SK-N-SH (cell line): ENCODE data around the gene NTRK2. TPM values are rescaled to one million over a fixed set of nuclear protein-coding genes. Genes with fewer than 3 reads are reported as not detected.

ENCODE experiments used
- CTCF ChIA-PET: fragments of 300-600, 350-600 bp; formaldehyde crosslinking; extraction: SDS; loops from one replicate; lab custom pipeline; 2021; lab: Yijun Ruan, JAX
- POLR2A ChIA-PET: fragments of 350-600 bp; sonication (Branson Sonifier 250); formaldehyde crosslinking; extraction: SDS; loops from one replicate; lab custom pipeline; 2020; ENCODE audit warnings: antibody characterized with exemption, inconsistent platforms; lab: Yijun Ruan, JAX
- DNase-seq: peaks from one replicate; pipeline ENCODE4 v3.0.0; 2012
- H2AFZ ChIP-seq: fragments of 200-600 bp; sonication (generic); 2 replicates; pipeline ENCODE4 v1.8.1; 2016; ENCODE audit warnings: antibody characterized with exemption, mild to moderate bottlenecking, low read depth
- H3F3A ChIP-seq: fragments of 200-600 bp; sonication (generic); replicated peaks from 2 replicates; pipeline ENCODE3; 2016; ENCODE audit warnings: antibody characterized with exemption, mild to moderate bottlenecking; ENCODE audit not compliant: insufficient read depth
- H3K27ac ChIP-seq, 2 experiments: fragments of 200-500 bp in 1 of 2; fragments of 200-600 bp in 1 of 2; sonication (Bioruptor generic) in 1 of 2; sonication (generic), shearing (Covaris generic) in 1 of 2; 2 replicates each; pipeline versions ENCODE4 v1.5.1 to v1.6.1; 2014 to 2016; ENCODE audit warnings: low read depth in 2 of 2, inconsistent platforms in 1 of 2, low read length in 1 of 2, mild to moderate bottlenecking in 1 of 2, mixed read lengths in 1 of 2
- H3K27me3 ChIP-seq: fragments of 200-600 bp; sonication (generic), shearing (Covaris generic); 2 replicates; pipeline ENCODE4 v1.6.1; 2016; ENCODE audit warnings: mixed run types; ENCODE audit not compliant: insufficient read depth
- H3K36me3 ChIP-seq, 2 experiments: fragments of 200-500 bp in 1 of 2; fragments of 200-600 bp in 1 of 2; sonication (Bioruptor generic) in 1 of 2; sonication (generic) in 1 of 2; replicated peaks in 1 of 2; 2 replicates each; pipeline versions ENCODE3 to v1.5.1; 2014 to 2016; ENCODE audit warnings: low read length in 1 of 2, mild to moderate bottlenecking in 1 of 2; ENCODE audit not compliant: insufficient read depth in 2 of 2, control insufficient read depth in 1 of 2
- H3K4me1 ChIP-seq, 2 experiments: fragments of 200-500 bp in 1 of 2; fragments of 200-600 bp in 1 of 2; sonication (Bioruptor generic) in 1 of 2; sonication (generic), shearing (Covaris generic) in 1 of 2; 2 replicates each; pipeline versions ENCODE4 v1.5.1 to v1.6.1; 2014 to 2016; ENCODE audit warnings: low read depth in 1 of 2, low read length in 1 of 2, mixed run types in 1 of 2; ENCODE audit not compliant: insufficient read depth in 2 of 2, control insufficient read depth in 1 of 2
- H3K4me2 ChIP-seq: fragments of 200-600 bp; sonication (generic), shearing (Covaris generic); 2 replicates; pipeline ENCODE4 v1.6.1; 2017; ENCODE audit warnings: mixed run types
- H3K4me3 ChIP-seq, 2 experiments: fragments of 200-500 bp in 1 of 2; fragments of 200-600 bp in 1 of 2; sonication (Bioruptor generic) in 1 of 2; sonication (generic), shearing (Covaris generic) in 1 of 2; 2 replicates each; pipeline versions ENCODE4 v1.5.1 to v1.8.1; 2014 to 2016; ENCODE audit warnings: low read depth in 2 of 2, inconsistent platforms in 1 of 2, low read length in 1 of 2, mild to moderate bottlenecking in 1 of 2, mixed read lengths in 1 of 2, moderate library complexity in 1 of 2
- H3K79me2 ChIP-seq: fragments of 200-600 bp; sonication (generic); 2 replicates; pipeline ENCODE4 v1.8.1; 2017; ENCODE audit warnings: mild to moderate bottlenecking; ENCODE audit not compliant: insufficient read depth
- H3K9ac ChIP-seq: fragments of 200-600 bp; sonication (generic); 2 replicates; pipeline ENCODE4 v1.6.1; 2017; ENCODE audit warnings: mixed run types
- H3K9me2 ChIP-seq: fragments of 200-600 bp; sonication (generic); 2 replicates; pipeline ENCODE4 v1.6.1; 2017; ENCODE audit warnings: mixed run types
- H3K9me3 ChIP-seq: fragments of 200-600 bp; sonication (generic); 2 replicates; pipeline ENCODE4 v1.6.1; 2017; ENCODE audit warnings: mixed run types, mild to moderate bottlenecking, moderate library complexity
- H4K20me1 ChIP-seq: fragments of 200-600 bp; sonication (generic); 2 replicates; pipeline ENCODE4 v1.6.1; 2017; ENCODE audit warnings: mild to moderate bottlenecking, mixed run types; ENCODE audit not compliant: insufficient read depth
- CTCF ChIP-seq: fragments of 200-600 bp; sonication (generic); IDR thresholded peaks from 2 replicates; pipeline ENCODE4 v1.6.1; 2017; ENCODE audit warnings: antibody characterized with exemption, mild to moderate bottlenecking, moderate library complexity
- EZH2phosphoT487 ChIP-seq: fragments of 200-600 bp; sonication (generic); IDR thresholded peaks from 2 replicates; pipeline ENCODE4 v1.6.1; 2017; ENCODE audit warnings: low read depth, mixed run types, mild to moderate bottlenecking, antibody characterized with exemption, moderate library complexity, borderline replicate concordance
- FOSL2 ChIP-seq: IDR thresholded peaks from 2 replicates; pipeline ENCODE4 v1.4.0; 2012; ENCODE audit warnings: low read depth, mild to moderate bottlenecking, moderate library complexity, borderline replicate concordance
- FOXJ3 ChIP-seq: sonication (generic); formaldehyde crosslinking; IDR thresholded peaks from 2 replicates; pipeline ENCODE4 v1.5.1; 2020; ENCODE audit warnings: mild to moderate bottlenecking, missing genetic modification reagents
- GATA2 ChIP-seq: sonication (generic); formaldehyde crosslinking; IDR thresholded peaks from 2 replicates; pipeline ENCODE4 v1.5.0; 2020; ENCODE audit warnings: mild to moderate bottlenecking, missing genetic modification reagents
- MXI1 ChIP-seq: IDR thresholded peaks from 2 replicates; pipeline ENCODE4 v1.6.1; 2012; ENCODE audit warnings: mild to moderate bottlenecking, low read depth, low read length, improper control_type of control experiment
- NRF1 ChIP-seq: IDR thresholded peaks from 2 replicates; pipeline ENCODE4 v1.6.1; 2012; ENCODE audit warnings: low read depth, mild to moderate bottlenecking, low read length
- REST ChIP-seq: IDR thresholded peaks from 2 replicates; pipeline ENCODE4 v1.6.1; 2012; ENCODE audit warnings: mild to moderate bottlenecking, low read depth, low read length, moderate library complexity
- TAF1 ChIP-seq: IDR thresholded peaks from 2 replicates; pipeline ENCODE4 v1.6.1; 2012; ENCODE audit warnings: low read depth, mild to moderate bottlenecking, low read length, moderate library complexity, borderline replicate concordance
- TCF12 ChIP-seq: IDR thresholded peaks from 2 replicates; pipeline ENCODE4 v1.4.0; 2012
- USF1 ChIP-seq: IDR thresholded peaks from 2 replicates; pipeline ENCODE4 v1.4.0; 2012; ENCODE audit warnings: low read depth, borderline replicate concordance
- ZBTB33 ChIP-seq: IDR thresholded peaks from 2 replicates; pipeline ENCODE4 v1.4.0; 2012; ENCODE audit warnings: low read depth, borderline replicate concordance
- WGBS: methylation state at CpG from one replicate; pipeline ENCODE4 v1.1.6; 2017; ENCODE audit warnings: low lambda C conversion rate; 5-methylcytosine and 5-hydroxymethylcytosine counted together
- polyA plus RNA-seq, 3 experiments: library from polyadenylated mRNA; depleted of rRNA; stranded (reverse); fragments of >200 nt; gene quantifications; 2 replicates each; pipeline ENCODE4 v1.2.3, GENCODE V29; 2012
- TF ChIP-seq, protein P1 (sequence below): fragments of 150-350 bp; IDR thresholded peaks from 2 replicates; pipeline ENCODE4 v1.6.1; 2017; ENCODE audit warnings: antibody characterized with exemption, low read length, low read depth, borderline replicate concordance

Gene NTRK2
- polyA plus RNA-seq, 1 of the 3 experiments (the other 2 are of a cell fraction) = 0.05 TPM

GRCh38 chr9:84919440-84919839 lies 249.9 kb downstream of the NTRK2 start:
- H3K4me1 ChIP-seq = no peaks in the 10 kb centered on the region
- no peaks in the 10 kb centered on the region for H3K79me2 ChIP-seq
- POLR2A ChIA-PET = no interaction called here
- no peak for DNase-seq
- no peak overlapping the region for H3K27ac ChIP-seq
- TF ChIP-seq USF1 (no peak), FOXJ3 (CRISPR knock-in tag) (no peak), FOSL2 (no peak), CTCF (no peak), REST (no peak), ZBTB33 (no peak), TCF12 (no peak), NRF1 (no peak), MXI1 (no peak), GATA2 (CRISPR knock-in tag) (no peak), TAF1 (no peak), EZH2phosphoT487 (no peak)
- TF ChIP-seq, protein P1, sequence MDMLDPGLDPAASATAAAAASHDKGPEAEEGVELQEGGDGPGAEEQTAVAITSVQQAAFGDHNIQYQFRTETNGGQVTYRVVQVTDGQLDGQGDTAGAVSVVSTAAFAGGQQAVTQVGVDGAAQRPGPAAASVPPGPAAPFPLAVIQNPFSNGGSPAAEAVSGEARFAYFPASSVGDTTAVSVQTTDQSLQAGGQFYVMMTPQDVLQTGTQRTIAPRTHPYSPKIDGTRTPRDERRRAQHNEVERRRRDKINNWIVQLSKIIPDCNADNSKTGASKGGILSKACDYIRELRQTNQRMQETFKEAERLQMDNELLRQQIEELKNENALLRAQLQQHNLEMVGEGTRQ = no peak
- TF ChIP-seq, all 33 proteins: peak for 0
- Histone ChIP-seq H3K36me3 (no peaks in the 10 kb centered on the region), H3K27me3 (no peaks in the 10 kb centered on the region; the same call in 1 of the 2 replicates), H3K4me2 (no peak overlapping the region), H4K20me1 (no peaks in the 10 kb centered on the region), H3F3A (no peaks in the 10 kb centered on the region), H3K9ac (no peak overlapping the region), H3K9me2 (no peaks in the 10 kb centered on the region), H3K4me3 (no peak overlapping the region), H2AFZ (no peak overlapping the region), H3K9me3 (no peaks in the 10 kb centered on the region)
- 70% methylated on average over 3 of the region's 3 CpGs for WGBS
- CTCF ChIA-PET = interaction anchor here (0.6 kb wide), 1 partner anchor 252 kb away, joined by 3 read pairs; no protein-coding TSS in a partner anchor
